ES-I3 (cell line): Measurements from ENCODE around the gene PLEKHO2.

Experiments
- H3K36me3 ChIP-seq: 2 replicates; pipeline ENCODE4 v1.6.1; 2013; ENCODE audit warnings: mild to moderate bottlenecking, low read length, control low read depth, moderate library complexity; ENCODE audit not compliant: insufficient read depth
- H3K4me1 ChIP-seq: 2 replicates; pipeline ENCODE4 v1.6.1; 2013; ENCODE audit warnings: mild to moderate bottlenecking, control low read depth, low read length; ENCODE audit not compliant: insufficient read depth
- H3K9ac ChIP-seq: 2 replicates; pipeline ENCODE4 v1.6.1; 2013; ENCODE audit warnings: low read depth, mild to moderate bottlenecking, low read length, moderate library complexity
- H3K9me3 ChIP-seq: 2 replicates; pipeline ENCODE4 v1.6.1; 2013; ENCODE audit warnings: mild to moderate bottlenecking, low read length, moderate library complexity; ENCODE audit not compliant: control insufficient read depth, insufficient read depth

Gene PLEKHO2

GRCh38 chr15:64915518-64916227 lies 74.0 kb downstream of the PLEKHO2 start:
- Histone ChIP-seq H3K9ac (no peak overlapping the region), H3K36me3 (no peaks in the 10 kb centered on the region), H3K9me3 (no peaks in the 10 kb centered on the region), H3K4me1 (peaks cover 10% of the 10 kb centered on the region; the same call in 1 of the 2 replicates)

- Histone ChIP-seq H3K36me3 (no peaks in the 10 kb centered on the region), H3K9me3 (no peaks in the 10 kb centered on the region), H3K9ac (no peak overlapping the region)
These were observed 74.7 kb downstream of the PLEKHO2 start for GRCh38 chr15:64916365-64916764.

GRCh38 chr15:64917211-64917610 lies 75.5 kb downstream of the PLEKHO2 start:
- Histone ChIP-seq H3K9me3 (no peaks in the 10 kb centered on the region), H3K9ac (no peak overlapping the region), H3K4me1 (peaks cover 10% of the 10 kb centered on the region; the same call in 1 of the 2 replicates), H3K36me3 (no peaks in the 10 kb centered on the region)

More at GRCh38 chr15:64916365-64916764, 74.7 kb downstream of the PLEKHO2 start:
- peaks cover 10% of the 10 kb centered on the region; the same call in 1 of the 2 replicates for H3K4me1 ChIP-seq
